ENCODE results near the gene PAQR4.

Gene PAQR4

GRCh38 chr16:3010510-3010909 lies 41.4 kb downstream of the PAQR4 start:
- Mint-ChIP-seq H3K27me3 (peaks cover 12% of the 10 kb centered on the region), H3K4me3 (no peak overlapping the region)

GRCh38 chr16:3012246-3012645 lies 43.1 kb downstream of the PAQR4 start:
- Mint-ChIP-seq H3K4me1 (ENCODE audit: low read depth) (peaks cover 18% of the 10 kb centered on the region), H3K9me3 (no peaks in the 10 kb centered on the region), H3K27me3 (peaks cover 12% of the 10 kb centered on the region), H3K4me3 (no peak overlapping the region), H3K36me3 (ENCODE audit: low read depth) (no peaks in the 10 kb centered on the region), H3K27ac (no peak overlapping the region)

More at GRCh38 chr16:3010510-3010909, 41.4 kb downstream of the PAQR4 start:
- peaks cover 25% of the 10 kb centered on the region for H3K4me1 Mint-ChIP-seq (ENCODE audit: low read depth)
- no peaks in the 10 kb centered on the region for H3K36me3 Mint-ChIP-seq (ENCODE audit: low read depth)
- H3K27ac Mint-ChIP-seq: no peak overlapping the region
- H3K9me3 Mint-ChIP-seq: no peaks in the 10 kb centered on the region

DNA sequence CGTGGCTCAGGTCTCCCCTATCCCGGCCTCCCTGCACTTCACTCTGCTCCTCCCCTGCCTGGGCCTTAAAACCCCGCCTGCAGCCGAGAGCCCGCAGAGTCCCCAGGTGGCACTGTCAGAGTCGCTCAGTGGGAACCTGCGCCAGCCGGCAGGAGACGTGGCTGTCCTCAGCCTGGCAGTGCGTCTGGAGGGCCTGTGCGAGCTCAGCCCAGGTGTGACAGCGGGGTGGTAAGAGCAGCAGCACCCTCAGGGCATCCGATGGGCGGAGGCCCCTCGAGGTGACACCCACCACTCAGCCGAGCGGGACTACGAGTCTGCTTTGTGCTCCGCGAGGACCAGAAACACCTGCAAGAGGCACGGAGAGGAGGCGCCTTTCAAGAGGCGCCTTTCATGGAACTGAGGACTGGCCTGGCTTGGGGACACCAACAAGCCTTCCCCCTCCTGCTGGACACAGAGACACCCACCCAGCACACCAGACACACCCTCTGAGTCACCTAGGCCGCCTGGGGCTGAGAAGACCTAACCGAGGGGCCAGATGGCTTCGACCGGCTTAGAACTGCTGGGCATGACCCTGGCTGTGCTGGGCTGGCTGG lies 43.8 kb downstream of the PAQR4 start, which contains the start of gene CLDN9:
TSS of gene CLDN9 (plus strand) at position 96 of the 593 bp plus-strand sequence. CDS start at position 536, 440 bp downstream.
- Mint-ChIP-seq H3K4me1 (ENCODE audit: low read depth) (peaks cover 11% of the 10 kb centered on the region), H3K4me3 (no peak within 1 kb of the TSS), H3K36me3 (ENCODE audit: low read depth) (no peaks in the 10 kb centered on the region), H3K27ac (no peak within 1 kb of the TSS), H3K9me3 (no peaks in the 10 kb centered on the region), H3K27me3 (peaks cover 11% of the 10 kb centered on the region)

DNA sequence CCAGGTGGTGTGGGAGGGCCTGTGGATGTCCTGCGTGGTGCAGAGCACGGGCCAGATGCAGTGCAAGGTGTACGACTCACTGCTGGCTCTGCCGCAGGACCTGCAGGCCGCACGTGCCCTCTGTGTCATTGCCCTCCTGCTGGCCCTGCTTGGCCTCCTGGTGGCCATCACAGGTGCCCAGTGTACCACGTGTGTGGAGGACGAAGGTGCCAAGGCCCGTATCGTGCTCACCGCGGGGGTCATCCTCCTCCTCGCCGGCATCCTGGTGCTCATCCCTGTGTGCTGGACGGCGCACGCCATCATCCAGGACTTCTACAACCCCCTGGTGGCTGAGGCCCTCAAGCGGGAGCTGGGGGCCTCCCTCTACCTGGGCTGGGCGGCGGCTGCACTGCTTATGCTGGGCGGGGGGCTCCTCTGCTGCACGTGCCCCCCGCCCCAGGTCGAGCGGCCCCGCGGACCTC lies 44.4 kb downstream of the PAQR4 start:
- peaks cover 9% of the 10 kb centered on the region for H3K27me3 Mint-ChIP-seq
- no peak overlapping the region for H3K4me3 Mint-ChIP-seq
- peaks cover 11% of the 10 kb centered on the region for H3K4me1 Mint-ChIP-seq (ENCODE audit: low read depth)
- no peaks in the 10 kb centered on the region for H3K9me3 Mint-ChIP-seq
- H3K27ac Mint-ChIP-seq: no peak overlapping the region
- H3K36me3 Mint-ChIP-seq (ENCODE audit: low read depth): no peaks in the 10 kb centered on the region

GRCh38 chr16:3013998-3014690 lies 45.0 kb downstream of the PAQR4 start:
- Mint-ChIP-seq H3K27ac (no peak overlapping the region), H3K4me3 (no peak overlapping the region), H3K4me1 (ENCODE audit: low read depth) (peaks cover 8% of the 10 kb centered on the region), H3K27me3 (peaks cover 9% of the 10 kb centered on the region), H3K9me3 (no peaks in the 10 kb centered on the region), H3K36me3 (ENCODE audit: low read depth) (no peaks in the 10 kb centered on the region)

DNA sequence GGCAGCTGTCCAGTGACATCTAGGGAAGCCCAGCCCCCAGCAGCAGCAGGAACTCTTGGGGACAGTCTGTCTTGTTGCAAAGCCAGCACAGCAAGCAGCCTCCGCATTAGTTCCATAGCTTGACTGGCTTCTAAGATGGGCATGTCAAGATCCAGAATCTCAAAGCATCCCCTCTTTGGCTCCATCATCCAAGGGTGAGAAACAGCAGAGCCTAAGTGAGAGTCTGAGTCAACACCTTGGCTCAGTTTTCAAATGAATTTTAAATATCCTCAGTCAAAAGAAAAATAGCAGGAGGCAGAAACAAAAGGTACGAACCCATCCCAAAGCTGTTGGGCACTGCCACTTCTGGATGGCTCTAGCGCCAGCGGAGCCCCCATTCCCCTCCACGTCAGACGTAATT lies 45.8 kb downstream of the PAQR4 start:
- Mint-ChIP-seq H3K9me3 (no peaks in the 10 kb centered on the region), H3K4me3 (no peak overlapping the region), H3K4me1 (ENCODE audit: low read depth) (peaks cover 15% of the 10 kb centered on the region), H3K27me3 (peaks cover 9% of the 10 kb centered on the region), H3K36me3 (ENCODE audit: low read depth) (no peaks in the 10 kb centered on the region), H3K27ac (no peak overlapping the region)

DNA sequence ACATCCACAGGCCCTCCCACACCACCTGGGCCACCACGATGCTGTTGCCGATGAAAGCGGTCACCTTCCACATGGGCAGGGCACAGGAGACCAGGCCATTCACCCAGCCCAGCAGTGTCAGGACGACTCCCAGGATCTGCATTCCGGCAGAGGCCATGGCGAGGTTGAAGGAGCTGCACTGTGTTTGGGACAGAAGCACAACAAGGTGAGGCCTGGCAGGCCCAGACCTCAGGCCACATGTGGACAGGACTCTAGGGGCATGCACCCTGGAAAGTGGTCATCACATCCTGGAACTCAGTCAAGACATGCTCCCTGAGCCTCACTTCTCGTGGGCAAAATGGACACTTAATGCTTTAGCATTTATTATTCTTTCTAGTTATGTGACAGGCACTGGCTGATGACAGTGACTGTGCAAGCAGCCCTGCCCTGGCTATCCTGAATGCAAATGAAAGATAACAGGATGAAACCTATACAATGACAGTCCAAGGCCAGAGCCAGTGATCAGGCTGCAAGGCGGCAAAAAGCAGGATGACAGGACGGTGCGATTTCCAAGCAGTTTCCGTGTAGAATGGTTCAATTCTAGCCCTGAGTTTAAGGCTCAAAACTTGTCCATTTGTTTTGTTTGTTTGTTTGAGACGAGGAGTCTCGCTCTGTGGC lies 46.8 kb downstream of the PAQR4 start:
- H3K9me3 Mint-ChIP-seq: no peaks in the 10 kb centered on the region
- no peak overlapping the region for H3K4me3 Mint-ChIP-seq
- H3K36me3 Mint-ChIP-seq (ENCODE audit: low read depth): no peaks in the 10 kb centered on the region
- H3K4me1 Mint-ChIP-seq (ENCODE audit: low read depth): peaks cover 21% of the 10 kb centered on the region
- H3K27me3 Mint-ChIP-seq: peaks cover 9% of the 10 kb centered on the region
- no peak overlapping the region for H3K27ac Mint-ChIP-seq

DNA sequence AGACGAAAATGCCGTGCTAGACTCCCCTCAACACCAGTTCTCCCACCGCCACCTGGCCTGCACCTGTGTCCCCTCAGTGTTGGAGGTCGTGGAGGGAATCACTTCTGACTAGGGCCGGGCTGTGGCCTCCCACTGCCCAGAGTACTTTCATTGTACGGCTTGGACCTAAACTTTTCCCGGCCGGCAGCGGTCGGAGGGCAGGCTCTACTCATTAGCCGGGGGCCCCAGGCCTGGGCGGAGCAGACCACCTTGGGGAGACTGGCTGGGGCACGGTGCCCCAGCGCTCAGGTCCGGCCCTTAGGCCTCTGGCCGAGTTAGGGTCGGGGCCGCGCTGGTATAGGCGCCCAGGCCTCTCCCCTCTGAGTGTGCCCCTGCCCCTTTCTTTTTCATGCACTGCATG lies 48.2 kb downstream of the PAQR4 start:
- H3K27ac Mint-ChIP-seq: no peak overlapping the region
- H3K9me3 Mint-ChIP-seq: no peaks in the 10 kb centered on the region
- no peak overlapping the region for H3K4me3 Mint-ChIP-seq
- H3K36me3 Mint-ChIP-seq (ENCODE audit: low read depth): no peaks in the 10 kb centered on the region
- H3K27me3 Mint-ChIP-seq: peaks cover 3% of the 10 kb centered on the region
- H3K4me1 Mint-ChIP-seq (ENCODE audit: low read depth): peaks cover 34% of the 10 kb centered on the region

DNA sequence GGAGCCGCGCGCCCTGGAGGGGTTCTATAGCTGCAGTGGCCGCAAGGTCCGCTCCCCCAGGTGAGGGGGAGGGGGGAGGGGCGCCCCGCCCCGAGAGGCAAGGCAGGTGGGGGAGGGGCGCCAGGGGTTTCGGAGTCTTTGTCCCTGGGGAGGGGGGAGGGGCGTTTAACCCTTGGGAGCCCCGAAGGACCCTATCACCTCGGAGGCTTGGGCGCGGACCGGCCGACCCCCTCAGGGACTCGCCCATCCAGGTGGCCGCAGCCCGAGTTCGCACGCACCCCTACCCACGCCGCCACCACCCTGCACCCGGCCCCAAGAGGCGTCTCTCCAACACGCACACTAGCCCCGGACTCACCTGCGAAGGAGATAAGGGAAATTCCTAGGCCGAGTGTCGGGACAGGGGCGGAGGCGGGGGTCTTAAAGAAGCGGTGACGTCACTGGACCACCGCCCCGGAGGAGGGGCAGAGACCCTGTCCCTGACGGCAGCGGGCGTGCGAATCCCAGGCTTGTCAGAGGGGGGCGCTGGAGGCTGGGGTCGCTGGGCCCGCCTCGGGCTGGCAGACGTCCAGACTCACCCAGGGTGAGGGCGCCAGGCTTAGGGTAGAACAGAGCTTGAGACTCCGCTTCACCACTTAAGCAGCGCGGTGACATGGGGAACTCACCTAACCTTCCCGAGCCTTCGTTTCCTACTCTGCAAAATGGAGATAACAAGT lies 48.8 kb downstream of the PAQR4 start, which contains the start of gene CLDN6:
TSS of gene CLDN6 (minus strand) at position 390 of the 713 bp plus-strand sequence. CDS start 2,162 bp downstream, outside the sequence.
- Mint-ChIP-seq H3K9me3 (no peaks in the 10 kb centered on the region), H3K27me3 (peaks cover 3% of the 10 kb centered on the region)

DNA sequence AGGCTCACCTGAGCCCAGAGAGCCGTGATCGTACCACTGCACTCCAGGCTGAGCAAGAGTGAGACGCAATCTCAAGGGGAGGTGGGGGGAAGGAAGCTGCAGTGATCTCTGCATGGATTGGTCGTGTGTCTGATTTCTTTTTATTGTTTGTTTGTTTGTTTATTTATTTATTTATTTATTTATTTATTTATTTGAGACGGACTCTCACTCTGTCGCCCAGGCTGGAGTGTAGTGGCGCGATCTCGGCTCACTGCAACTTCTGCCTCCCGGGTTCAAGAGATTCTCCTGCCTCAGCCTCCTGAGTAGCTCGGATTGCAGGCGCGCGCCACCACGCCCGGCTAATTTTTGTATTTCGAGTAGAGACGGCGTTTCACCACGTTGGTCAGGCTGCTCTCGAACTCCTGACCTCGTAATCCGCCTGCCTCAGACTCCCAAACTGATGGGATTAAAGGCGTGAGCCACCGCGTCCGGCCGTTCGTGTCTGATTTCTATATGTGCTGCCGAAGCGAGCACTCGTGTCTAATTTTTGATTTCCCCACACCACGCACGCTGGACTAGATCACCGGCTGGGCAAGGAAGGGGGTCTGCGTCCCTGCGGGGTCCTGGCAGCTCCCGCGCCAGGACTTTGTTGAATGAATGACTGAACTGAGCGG lies 50.6 kb downstream of the PAQR4 start:
- Mint-ChIP-seq H3K27me3 (peaks cover 3% of the 10 kb centered on the region), H3K4me1 (ENCODE audit: low read depth) (peaks cover 52% of the 10 kb centered on the region), H3K36me3 (ENCODE audit: low read depth) (peaks cover 4% of the 10 kb centered on the region), H3K9me3 (no peaks in the 10 kb centered on the region), H3K27ac (peak overlapping the region; percentile 82), H3K4me3 (peak overlapping the region; percentile 85)

More for the DNA sequence above, 48.8 kb downstream of the PAQR4 start, which contains the start of gene CLDN6:
- H3K36me3 Mint-ChIP-seq (ENCODE audit: low read depth): no peaks in the 10 kb centered on the region
- H3K4me3 Mint-ChIP-seq: no peak within 1 kb of the TSS
- H3K27ac Mint-ChIP-seq: no peak within 1 kb of the TSS
- H3K4me1 Mint-ChIP-seq (ENCODE audit: low read depth): peaks cover 40% of the 10 kb centered on the region

- H3K27me3 Mint-ChIP-seq: no peaks in the 10 kb centered on the region
- H3K4me3 Mint-ChIP-seq: peak within 1 kb of the TSS; percentile 85
- no peaks in the 10 kb centered on the region for H3K9me3 Mint-ChIP-seq
- H3K27ac Mint-ChIP-seq: peak within 1 kb of the TSS; percentile 97
- peaks cover 4% of the 10 kb centered on the region for H3K36me3 Mint-ChIP-seq (ENCODE audit: low read depth)
- peaks cover 52% of the 10 kb centered on the region for H3K4me1 Mint-ChIP-seq (ENCODE audit: low read depth)
These were observed 51.1 kb downstream of the PAQR4 start, which contains the start of gene TNFRSF12A for GRCh38 chr16:3020247-3020603. TSS of gene TNFRSF12A (plus strand) at chr16:3020368. CDS start at chr16:3020398, 30 bp downstream.

GRCh38 chr16:3020604-3021448 lies 51.7 kb downstream of the PAQR4 start:
- Mint-ChIP-seq H3K27ac (peak overlapping the region; percentile 97), H3K9me3 (no peaks in the 10 kb centered on the region), H3K4me3 (peak overlapping the region; percentile 85), H3K36me3 (ENCODE audit: low read depth) (peaks cover 4% of the 10 kb centered on the region), H3K27me3 (no peaks in the 10 kb centered on the region), H3K4me1 (ENCODE audit: low read depth) (peaks cover 52% of the 10 kb centered on the region)

GRCh38 chr16:3021449-3022207 lies 52.5 kb downstream of the PAQR4 start:
- no peaks in the 10 kb centered on the region for H3K9me3 Mint-ChIP-seq
- no peaks in the 10 kb centered on the region for H3K27me3 Mint-ChIP-seq
- peak overlapping the region; percentile 85 for H3K4me3 Mint-ChIP-seq
- H3K27ac Mint-ChIP-seq: peak overlapping the region; percentile 97
- H3K4me1 Mint-ChIP-seq (ENCODE audit: low read depth): peaks cover 52% of the 10 kb centered on the region
- H3K36me3 Mint-ChIP-seq (ENCODE audit: low read depth): peaks cover 12% of the 10 kb centered on the region

All from stimulated activated naive CD8-positive, alpha-beta T cell treated with anti-CD3 and anti-CD28 coated beads, Interleukin-15, Interleukin-2, amounts not matched to agents 100 ng/mL and 50 ng/mL, for 24 hours (primary cell).